GM19324 (cell line): ENCODE results near the gene MYO9A.

ENCODE experiments used
- ATAC-seq: cut with Tn5 transposase; IDR thresholded peaks from one replicate; pipeline ENCODE4 v1.9.1; 2021; ENCODE audit warnings: mild to moderate bottlenecking, moderate library complexity; ENCODE audit not compliant: unreplicated experiment, low FRiP score

The MYO9A gene

DNA sequence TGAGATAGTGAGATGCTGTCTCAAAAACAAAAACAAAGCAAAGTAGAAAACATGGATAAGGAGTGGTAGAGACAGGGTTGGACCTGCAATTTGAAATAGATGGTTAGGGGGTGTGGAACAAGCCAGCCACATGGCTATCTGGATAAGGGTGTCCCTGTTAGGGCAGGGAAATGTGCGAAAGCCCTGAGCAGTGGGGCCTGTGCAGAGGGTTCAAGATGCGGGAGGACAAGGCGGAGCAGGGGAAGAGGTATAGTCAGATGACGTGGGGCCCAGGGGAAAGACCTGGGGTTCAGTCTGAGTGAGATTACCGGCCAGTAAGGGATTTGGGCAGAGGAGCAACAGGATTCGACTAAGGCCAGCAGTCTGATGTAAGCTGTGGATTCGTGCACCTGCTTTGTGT lies 326.0 kb downstream of the MYO9A start:
- no peak for ATAC-seq

DNA sequence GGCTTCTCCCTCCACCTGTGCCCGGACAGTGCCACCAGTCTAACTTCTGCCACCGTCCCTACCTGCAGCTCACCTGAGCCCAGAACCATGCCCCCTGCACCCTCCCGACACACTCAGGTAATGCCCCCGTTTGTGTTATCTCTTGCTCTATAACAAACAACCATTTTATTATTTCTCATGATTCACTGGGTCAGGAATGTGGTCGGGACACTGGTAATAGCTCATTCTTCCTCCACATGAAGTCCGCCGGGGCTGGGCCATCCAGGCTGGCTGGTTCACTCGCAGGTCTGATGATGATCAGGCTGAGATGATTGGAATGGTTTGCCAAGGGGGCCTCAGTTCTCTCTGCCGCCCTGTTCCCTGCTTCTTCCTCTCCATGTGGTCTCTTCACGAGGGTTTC lies 327.9 kb downstream of the MYO9A start:
- no peak for ATAC-seq

DNA sequence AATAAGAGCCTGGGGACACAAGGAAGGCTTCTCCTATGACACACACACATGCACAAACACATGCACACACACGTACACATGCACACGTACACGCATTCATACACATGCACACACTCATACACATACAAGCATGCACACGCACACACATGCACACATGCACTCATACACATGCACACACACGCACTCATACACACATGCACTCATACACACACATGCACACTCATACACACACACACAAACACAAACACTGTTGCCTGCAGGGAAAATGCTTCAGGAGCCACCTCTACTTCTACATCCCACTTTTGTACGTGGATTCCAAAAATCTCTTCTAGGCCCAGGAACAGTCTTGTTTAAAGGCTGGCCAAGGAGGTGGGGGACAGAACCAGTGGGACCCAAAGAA lies 328.3 kb downstream of the MYO9A start:
- ATAC-seq, result no peak

DNA sequence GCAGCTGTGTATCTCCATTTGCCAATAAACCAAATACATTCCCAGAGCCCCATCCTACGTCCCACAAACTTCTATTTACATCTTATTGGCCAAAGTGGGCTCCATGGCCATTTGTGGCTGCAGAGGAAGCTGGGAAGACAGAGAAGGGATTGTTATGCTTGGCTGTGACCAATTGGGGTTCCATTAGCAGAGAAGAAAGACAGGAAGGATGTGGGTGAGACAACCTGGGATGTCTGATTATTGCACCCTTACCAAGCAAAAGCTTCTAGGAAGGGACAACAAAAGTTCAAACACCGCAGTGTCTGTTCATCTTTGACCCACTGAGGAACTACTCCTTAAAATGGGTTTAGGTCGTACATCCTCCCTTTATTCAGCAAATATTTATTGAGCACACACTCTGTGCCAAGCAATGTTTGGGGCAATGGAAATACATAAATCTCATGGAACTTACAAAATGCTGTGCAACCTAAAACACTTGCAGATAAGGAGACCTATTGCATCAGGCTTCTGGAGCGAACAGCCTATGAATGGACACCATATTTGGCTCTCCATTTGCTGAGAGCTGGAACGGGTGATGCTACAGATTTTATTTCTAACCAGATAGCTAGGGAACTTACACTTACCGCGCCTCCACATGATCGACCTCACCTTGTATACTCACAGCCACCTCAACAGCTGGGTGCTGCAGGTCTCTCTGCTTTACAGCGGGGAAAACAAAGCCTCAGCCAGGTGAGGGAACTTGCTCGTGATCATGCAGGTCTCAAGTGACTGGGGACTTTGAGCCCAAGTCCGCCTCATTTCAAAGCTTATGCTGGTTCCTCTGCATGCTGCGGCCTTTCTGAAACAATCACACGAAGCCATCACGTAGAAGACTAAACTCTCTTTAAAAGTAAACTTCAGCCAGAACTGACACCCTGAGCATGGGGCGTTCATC lies 329.0 kb downstream of the MYO9A start:
- ATAC-seq, result no peak

DNA sequence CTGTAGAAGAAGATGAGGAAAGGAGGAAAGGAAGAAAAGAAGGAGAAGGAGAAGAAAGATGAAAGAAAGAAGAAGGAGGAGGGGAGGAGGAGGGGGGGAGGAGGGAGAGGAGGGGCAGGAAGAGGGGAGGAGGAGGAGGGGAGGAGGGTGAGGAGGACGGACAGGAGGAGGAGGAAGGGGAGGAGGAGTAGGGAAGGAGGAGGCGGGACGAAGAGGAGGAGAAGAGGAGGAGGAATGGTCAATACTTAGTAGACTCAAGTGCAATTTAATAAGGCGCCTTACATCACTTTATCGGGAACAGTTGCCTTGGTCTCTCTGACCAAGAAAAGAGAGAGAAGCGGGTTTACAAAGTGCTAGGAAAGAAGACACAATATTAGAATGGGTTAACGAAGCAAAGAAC lies 331.3 kb downstream of the MYO9A start:
- no peak for ATAC-seq

DNA sequence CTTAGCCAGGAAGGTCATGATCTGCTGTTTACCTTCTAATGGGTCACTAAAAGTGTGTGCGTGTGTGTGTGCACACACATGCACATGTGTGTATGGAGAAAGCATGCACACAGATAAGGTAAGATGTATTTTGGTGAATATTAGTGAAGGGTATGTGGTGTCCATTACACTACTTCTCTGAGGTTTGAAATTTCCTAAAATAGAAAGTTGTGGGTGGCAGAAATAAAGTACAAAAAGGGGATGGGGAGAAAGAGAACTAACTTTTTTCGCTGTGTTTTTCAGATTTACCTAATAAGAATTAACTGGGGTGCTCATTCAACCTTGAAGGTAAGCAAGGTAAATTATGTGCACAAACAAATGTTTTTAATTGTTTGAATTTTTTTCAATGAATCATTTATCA lies 332.0 kb downstream of the MYO9A start:
- ATAC-seq, result no peak

DNA sequence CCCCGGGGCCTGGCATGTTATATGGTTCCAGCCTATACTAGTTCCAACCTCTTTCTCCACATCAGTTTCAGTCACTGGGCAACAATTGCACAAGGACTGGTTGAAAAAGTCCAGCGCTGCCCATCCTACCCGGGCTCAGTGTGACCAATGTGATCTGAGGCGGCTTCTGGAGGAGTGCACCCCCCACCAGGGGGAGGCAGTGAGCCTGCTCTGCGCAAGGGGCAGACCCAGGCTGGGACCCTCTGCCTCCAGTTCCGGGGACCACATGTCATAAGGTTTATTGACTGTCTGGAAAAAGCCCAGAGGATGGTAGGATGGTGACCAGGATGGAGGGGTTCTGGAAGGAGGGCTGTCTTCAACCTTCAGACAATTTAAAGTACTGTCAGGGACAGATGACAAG lies 333.2 kb downstream of the MYO9A start:
- ATAC-seq, result no peak

DNA sequence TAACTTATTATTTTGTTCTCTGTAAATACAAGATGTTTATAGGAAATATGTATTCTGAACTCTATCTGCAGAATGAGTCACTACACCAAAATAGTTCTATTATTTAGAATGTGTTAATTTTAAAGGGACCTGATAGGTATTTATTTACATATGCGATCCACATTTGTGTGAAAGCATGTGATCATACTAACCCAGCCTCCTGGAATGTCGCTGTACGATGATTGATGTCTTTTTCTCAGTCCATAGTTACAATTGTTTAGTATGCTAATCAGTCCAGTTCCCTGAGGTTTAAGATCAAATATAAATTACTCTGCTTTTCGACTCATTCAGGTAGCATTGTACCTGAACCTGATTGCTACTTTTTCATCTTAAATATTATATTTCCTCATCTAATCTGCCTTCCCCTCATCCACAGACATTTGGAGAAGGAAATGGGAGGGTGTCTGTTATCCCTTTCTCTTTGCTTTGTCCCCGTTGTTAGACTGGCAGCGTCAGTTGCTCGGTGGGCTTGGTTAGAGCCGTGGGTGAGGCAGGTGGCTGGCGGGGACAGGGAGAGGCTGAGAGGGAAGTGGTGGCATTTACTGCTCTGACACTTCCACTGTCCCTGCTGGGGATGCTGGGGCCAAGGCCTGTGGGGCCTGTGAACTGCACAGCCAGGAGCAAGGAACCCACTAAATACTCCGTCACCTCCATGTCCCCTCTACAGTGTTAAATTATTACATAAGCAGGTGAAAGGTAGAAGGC lies 335.4 kb downstream of the MYO9A start:
- no peak for ATAC-seq

DNA sequence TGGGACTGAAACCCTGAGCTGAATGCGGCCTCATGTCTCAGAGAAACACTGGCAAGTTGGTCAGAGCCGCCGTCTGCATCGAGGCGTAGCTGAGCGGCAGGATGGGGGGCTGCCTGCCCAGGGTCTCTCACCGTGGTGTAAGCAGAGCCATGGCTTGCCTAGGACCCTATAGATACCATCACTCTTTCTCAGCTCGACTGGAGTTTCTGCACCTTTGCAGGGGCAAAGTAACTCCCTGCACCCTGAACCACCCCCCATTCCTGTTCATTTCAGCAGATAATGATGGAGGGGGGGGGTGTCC lies 336.0 kb downstream of the MYO9A start:
- ATAC-seq, result no peak

DNA sequence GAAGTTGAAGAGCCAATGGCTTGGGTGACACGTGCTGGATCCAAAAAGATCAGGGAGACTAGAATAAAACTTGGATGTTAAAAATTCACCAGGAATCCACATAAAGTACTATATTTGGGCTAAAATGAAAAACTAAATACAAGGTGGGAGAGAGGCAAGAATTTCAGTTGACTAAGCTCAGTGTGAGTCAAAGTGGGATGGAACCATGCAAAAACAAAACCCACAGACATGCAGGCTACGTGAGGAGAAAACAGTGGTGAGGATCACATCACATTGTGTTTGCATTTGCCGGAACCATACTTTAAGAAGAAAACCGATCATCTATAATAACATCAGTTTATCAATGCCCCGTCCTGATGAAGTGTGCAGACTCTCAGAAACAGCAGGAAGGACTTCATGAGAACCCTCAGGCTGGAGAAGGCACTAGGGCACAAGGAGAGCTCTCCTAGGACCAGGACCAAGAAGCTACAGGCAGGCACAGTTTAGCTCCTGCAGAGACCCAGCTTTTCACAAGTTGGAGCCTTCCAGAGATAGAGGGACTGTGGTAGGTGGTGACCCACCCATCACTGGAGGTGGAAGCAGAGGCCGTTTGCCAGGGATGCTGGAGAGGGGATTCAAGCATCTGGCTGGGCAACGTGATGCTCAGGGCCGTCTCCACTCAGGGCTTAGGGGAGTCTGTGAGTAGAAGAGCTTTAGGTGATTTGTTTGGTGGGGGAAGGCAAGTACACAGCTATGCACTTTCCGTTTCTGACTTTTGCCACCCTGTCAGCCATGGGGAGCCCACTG lies 336.6 kb downstream of the MYO9A start:
- no peak for ATAC-seq

DNA sequence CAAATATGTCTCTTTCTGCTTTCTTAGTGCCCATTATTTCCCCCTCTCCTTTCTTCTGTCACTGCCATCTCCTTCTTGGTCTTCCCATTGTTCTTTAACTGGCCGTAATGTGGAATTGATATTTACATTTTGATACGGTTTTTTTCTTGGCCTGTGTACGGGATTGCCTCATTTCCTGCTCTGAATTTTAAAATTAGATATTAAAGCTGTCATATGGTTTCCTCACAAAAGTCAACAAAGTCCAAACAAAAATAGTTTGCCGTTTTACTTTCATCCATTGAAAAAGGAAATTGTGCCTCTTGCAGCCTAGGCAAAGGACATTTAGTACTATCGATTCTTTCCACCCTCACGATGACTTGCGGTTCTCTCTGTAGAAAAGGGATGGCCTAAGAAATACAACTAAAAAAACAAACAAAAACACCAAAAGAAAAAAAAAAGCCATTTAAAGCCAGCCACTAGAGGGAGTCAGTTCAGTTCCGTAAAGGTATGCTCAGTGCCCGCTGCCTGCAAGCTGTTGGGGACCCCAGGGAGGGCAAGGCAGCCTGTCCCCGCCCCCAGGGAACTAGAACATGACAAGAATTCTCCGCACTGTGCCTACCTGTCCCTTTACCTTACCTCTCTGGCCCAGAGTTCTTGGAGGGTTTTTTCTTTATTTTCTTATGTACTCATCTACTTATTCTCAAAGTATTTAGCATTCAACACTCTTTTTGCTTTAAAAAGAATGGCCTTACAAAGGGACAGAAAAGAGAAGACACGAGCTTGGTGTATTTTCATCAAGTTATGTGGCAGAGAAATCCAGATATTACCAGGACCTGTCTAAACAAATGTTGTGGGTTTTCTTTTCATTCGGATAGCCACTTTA lies 337.6 kb downstream of the MYO9A start:
- ATAC-seq, result no peak

DNA sequence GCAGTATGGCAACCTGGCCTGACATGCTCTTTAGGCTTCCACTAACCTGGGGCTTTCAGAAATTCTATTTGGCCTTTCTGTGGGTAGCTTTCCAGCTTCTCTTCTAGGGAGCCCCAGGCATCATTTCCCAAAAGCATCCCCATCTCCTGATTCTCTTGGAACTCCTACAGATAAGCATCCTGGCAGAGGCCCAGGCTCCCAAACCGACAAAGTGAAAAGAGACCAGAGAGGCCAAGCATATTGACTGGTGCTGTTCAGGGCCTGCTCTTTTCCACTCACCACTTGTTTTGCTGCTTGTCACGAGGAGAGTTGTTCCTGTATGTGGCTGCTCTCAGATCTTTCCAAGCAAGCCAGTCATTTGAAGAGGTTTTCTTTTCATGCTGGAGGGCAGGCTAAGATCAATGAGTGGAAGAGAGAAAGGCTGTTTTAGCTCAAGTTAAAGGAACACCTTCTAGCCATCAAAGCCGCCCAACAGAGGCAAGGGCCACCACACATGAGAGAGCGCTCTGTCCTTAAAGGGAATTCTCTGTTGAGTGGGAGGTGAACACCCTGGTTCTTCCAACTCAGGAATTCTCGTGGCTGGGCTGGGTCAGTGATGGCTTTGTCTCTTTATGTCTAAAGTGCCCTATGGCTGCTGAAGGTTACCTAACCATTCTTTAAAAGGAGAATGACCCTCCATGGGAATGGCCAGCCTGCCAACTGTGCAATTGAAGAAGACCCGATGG lies 338.7 kb downstream of the MYO9A start:
- ATAC-seq, result no peak

DNA sequence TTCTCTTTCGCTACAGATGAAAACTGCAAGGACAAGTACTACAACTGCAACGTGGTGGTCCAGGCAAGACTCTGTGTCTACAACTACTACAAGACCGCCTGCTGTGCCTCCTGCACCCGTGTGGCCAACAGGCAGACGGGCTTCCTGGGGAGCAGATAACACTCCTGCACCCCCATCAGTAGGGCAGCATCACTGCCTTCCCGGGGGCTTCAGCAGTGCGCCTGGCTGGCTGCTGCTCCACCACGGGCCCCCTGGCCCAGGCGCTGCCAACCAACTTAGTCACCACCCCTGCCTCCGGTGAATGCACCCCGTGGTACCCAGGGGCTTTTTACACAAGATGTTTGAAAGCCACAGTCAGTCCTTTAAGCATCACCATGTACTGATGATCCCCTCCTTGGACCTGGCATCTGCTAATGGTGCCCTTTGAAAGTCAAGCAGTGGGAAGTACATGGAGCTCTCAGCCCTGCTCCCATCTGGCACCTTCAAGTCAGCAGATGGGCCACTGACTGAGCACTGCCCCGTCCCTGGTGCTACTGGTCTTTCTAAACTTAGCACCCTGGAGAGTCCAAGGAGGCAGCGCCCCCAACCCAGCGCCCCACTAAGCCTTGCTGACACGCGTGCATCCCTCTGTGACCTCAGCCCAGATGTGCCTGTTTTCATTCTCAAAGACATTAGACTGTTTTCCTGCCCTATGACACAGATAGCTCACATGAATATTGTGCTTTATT lies 340.6 kb downstream of the MYO9A start:
- ATAC-seq, result no peak

DNA sequence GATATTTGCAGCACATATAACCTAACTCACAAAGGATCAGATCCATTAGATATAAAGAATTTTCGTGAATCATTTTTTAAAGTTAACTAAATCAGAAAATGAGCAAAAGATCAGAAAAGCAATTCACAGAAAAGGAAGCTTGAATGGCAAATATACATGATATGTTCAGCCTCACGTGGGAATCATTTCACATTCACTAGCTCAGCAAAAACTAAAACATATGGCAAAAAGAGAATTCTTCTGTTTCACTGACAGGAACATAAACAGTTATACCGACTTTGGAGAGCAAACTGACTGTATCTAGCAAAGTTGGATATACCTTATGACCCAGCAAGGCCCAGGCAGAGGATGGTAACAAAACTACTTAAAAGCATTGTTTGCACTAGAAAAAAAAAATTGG lies 341.6 kb downstream of the MYO9A start:
- ATAC-seq, result no peak

DNA sequence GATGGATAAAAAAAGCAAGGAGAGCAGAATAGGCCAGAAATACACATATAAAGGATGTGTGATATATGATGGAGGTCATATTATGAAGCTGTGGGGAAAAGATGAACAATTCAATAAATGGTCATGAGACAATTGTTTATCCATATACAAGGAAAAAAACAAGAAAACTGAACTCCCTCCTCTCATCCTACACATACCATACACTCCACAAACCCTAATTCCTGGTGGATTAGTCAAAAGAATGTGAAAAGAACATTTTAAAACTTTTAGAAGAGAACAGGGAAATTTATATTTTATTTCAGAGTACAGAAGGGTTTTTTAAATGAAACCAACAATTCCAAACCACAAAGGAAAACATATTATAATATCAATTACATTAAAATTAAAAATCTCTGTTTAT lies 342.1 kb downstream of the MYO9A start:
- no peak for ATAC-seq

DNA sequence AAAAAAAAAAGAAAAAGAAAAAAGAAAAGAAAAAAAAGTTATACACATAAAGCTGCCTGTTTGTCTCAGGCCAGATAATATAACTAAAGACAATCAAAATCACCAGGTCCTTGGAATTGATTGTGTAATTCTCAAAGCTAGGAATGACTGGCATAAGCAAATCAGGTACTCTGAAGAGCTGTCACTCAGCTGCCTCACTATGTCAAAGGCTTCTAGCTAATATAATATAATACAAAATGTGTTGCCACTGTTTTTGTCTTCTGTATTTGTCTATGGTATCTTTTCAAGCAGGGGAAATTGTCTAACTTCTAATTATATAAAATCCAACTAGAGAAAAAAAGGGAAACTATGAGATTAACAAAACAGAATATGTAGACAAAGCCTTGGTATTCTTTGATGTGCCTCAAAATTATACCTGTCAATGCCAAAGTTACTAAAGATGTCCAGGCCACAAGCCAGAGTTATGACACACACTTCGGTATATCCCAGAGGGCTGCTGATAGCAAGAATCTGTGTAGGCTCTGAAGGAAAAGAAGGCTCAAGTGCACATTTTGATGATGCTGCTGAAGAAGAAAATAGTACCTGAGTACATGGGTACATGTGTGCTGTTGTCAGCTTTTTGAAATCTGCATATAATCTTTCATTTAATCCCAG lies 344.6 kb downstream of the MYO9A start:
- no peak for ATAC-seq
